BE2C (cell line): ENCODE data around the gene FDXR.

Source experiments
- DNase-seq: peaks from one replicate; pipeline ENCODE4 v3.0.0-alpha.2; 2020
- H3K27me3 ChIP-seq: fragments of 250-450 bp; sonication (Bioruptor Pico); 2 replicates; pipeline ENCODE4 v1.5.1; 2020; ENCODE audit warnings: mild to moderate bottlenecking
- H3K36me3 ChIP-seq: fragments of 250-450 bp; sonication (Bioruptor Pico); 2 replicates; pipeline ENCODE4 v1.5.1; 2020; ENCODE audit warnings: mild to moderate bottlenecking
- H3K4me1 ChIP-seq: fragments of 250-450 bp; sonication (Bioruptor Pico); 2 replicates; pipeline ENCODE4 v1.5.1; 2020
- H3K4me3 ChIP-seq: 2 replicates; pipeline ENCODE4 v1.5.1; 2011; ENCODE audit warnings: low read depth, low read length
- H3K9me3 ChIP-seq: fragments of 250-450 bp; sonication (Bioruptor Pico); 2 replicates; pipeline ENCODE4 v1.5.1; 2020
- TF ChIP-seq, protein P1 (sequence below): IDR thresholded peaks from 2 replicates; pipeline ENCODE4 v1.5.1; 2012; ENCODE audit warnings: mild to moderate bottlenecking, low read depth, low read length

The FDXR gene

DNA sequence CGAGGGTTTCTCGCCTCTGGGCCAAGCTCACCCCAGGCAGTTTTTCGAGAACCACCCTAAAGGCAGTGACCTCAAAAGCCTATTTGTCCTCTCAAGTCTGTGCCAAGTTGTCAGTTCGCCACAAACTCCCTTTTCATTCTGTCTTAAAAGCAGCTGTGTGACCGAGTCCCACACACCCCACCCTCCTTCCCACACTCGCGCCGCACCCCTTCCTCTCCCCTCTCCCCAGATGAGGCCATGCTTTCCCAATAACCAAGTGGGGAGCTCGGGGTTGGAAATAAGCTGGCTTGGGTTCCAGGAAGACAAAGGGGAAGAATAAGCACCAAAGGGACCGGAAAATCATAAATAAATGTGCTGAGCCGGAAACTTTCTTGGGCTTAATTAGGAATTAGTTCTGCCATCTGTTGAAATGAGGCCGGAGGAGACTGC, 49.8 kb downstream of the FDXR start:
- TF ChIP-seq, protein P1, sequence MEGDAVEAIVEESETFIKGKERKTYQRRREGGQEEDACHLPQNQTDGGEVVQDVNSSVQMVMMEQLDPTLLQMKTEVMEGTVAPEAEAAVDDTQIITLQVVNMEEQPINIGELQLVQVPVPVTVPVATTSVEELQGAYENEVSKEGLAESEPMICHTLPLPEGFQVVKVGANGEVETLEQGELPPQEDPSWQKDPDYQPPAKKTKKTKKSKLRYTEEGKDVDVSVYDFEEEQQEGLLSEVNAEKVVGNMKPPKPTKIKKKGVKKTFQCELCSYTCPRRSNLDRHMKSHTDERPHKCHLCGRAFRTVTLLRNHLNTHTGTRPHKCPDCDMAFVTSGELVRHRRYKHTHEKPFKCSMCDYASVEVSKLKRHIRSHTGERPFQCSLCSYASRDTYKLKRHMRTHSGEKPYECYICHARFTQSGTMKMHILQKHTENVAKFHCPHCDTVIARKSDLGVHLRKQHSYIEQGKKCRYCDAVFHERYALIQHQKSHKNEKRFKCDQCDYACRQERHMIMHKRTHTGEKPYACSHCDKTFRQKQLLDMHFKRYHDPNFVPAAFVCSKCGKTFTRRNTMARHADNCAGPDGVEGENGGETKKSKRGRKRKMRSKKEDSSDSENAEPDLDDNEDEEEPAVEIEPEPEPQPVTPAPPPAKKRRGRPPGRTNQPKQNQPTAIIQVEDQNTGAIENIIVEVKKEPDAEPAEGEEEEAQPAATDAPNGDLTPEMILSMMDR = no peak
- H3K4me1 ChIP-seq = no peaks in the 10 kb centered on the region
- H3K4me3 ChIP-seq = no peak overlapping the region
- DNase-seq = no peak
- no peaks in the 10 kb centered on the region for H3K9me3 ChIP-seq
- H3K27me3 ChIP-seq = no peaks in the 10 kb centered on the region
- H3K36me3 ChIP-seq = no peaks in the 10 kb centered on the region

DNA sequence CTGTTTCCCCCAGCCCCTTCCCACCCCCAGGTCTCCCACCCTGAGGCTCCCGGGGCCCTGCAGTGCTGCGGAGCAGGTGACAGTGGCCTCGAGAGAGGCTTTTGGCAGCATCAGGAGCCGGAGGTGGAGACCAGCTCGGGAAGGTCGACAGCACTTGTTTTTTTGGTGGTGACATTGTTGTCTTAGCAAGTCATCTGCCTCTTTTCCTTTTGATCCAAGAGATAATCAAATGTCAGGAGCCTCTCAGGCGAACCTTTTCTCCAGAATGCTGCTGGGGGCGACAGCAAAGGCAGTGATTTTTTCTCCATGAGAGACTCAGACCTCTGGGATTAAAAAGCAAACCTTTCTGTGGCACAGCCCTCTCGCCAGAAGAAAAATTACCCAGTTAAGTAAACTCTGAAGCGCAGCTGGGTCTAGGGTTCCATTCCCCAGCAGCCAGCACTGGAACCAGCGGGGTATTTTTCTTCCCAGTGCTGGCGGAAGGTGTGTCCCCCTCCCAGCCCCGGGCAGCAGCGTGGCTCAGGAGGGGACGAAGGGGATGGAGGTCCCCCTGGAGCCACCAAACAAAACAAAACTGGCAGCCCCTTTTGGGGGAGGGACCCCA, 50.4 kb downstream of the FDXR start:
- H3K4me1 ChIP-seq = no peaks in the 10 kb centered on the region
- no peak for DNase-seq
- H3K9me3 ChIP-seq = no peaks in the 10 kb centered on the region
- TF ChIP-seq, protein P1 = no peak
- no peaks in the 10 kb centered on the region for H3K27me3 ChIP-seq
- H3K4me3 ChIP-seq = no peak overlapping the region
- H3K36me3 ChIP-seq = no peaks in the 10 kb centered on the region

DNA sequence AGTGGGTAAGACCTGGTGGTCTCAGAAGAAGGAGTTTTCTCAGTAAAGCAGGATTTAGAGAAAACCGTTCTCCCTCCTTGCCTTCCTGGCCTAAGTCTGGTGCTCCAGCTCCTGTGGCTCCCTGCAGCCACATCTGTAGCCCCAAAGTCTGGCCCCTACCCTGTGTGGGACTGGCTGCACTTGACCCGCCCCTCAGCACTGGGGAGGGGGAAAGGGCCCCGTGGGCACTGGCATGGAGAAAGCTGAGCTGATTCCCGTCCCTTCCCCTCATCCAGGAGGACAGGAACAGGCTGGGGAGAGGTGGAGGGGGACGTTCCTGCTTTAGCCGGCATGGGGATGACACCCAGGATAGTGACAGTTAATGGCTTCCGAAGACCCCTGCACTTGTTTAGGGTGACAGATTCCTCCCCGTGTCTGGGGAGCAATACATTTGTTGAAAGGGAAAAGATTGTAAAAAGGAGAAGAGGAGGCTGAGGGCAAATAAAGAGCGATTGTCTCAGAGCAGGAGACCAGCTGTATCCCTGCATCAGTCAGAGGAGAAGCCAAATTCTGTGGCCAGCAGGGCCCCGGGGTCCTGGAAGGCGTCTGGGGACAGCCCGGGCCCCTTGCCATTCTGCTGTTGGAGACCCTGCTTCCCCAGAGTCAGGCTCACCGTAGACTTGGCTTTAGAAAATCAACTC, 51.0 kb downstream of the FDXR start:
- H3K4me3 ChIP-seq = no peak overlapping the region
- H3K27me3 ChIP-seq = no peaks in the 10 kb centered on the region
- no peaks in the 10 kb centered on the region for H3K4me1 ChIP-seq
- H3K36me3 ChIP-seq = no peaks in the 10 kb centered on the region
- H3K9me3 ChIP-seq = no peaks in the 10 kb centered on the region
- TF ChIP-seq, protein P1 = no peak
- DNase-seq = no peak

DNA sequence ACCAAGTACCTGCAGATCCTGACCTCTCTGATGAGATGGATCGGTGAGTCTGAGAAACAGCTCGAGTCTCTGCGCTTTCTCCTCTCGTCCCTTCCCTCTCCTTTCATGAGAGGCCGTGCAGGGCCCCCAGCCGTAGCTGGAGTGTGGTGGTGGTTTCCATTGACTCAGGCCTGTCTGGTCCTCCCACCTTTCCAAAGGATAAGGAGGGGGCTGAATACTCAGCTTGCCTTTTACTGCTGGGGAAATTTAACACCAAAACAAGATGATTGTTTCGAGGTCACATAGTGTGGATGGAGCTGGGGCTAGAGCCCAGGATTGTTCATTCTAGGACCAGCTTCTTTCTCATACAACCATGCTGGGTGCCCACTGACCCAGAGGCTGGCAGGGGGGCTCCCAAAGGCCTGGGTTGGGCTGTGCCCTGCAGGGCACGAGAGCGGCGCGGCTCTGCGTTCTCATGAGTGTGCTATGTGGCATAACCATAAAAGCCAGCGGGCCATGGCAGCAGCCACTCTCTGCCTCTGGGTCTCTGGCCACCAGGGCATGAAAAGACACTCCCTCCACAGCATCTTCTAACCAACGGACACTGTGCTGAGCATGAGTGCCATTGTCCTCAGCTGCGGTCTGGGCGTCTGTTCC, 52.9 kb downstream of the FDXR start:
- TF ChIP-seq, protein P1 = no peak
- H3K36me3 ChIP-seq = no peaks in the 10 kb centered on the region
- DNase-seq = no peak
- no peaks in the 10 kb centered on the region for H3K9me3 ChIP-seq
- no peak overlapping the region for H3K4me3 ChIP-seq
- H3K4me1 ChIP-seq = no peaks in the 10 kb centered on the region
- H3K27me3 ChIP-seq = no peaks in the 10 kb centered on the region

DNA sequence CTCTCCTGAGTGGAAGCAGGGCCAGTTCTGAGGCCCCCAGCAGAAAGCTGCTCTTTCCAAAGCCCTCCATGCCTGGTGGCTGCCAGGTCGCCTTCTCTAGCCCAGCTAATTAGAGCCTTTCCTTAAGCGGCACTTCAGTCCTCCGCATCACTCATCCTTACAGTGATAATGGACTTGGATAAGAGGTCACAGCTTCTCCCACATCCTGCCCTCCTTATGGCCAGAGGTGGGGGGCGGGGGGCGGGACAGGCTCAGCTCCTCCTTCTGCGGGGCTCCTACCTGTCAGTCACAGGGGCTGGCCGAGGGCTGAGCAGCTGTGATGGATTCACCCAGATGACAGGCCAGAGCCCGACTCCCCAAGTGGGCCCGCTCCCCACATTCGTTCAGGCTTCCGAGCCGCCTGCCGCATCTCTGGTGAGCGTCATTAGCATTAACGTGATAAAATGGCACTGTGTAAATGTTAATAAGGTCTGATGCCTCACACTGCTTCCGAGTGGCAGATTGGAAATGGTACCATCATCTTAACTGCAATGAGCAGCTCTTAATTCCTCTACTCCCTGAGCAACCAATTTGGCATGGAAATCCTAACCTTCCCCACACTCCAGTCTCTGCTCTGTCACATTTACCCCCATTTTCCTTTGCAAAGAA, 54.4 kb downstream of the FDXR start:
- Histone ChIP-seq H3K4me1 (no peaks in the 10 kb centered on the region), H3K9me3 (no peaks in the 10 kb centered on the region), H3K27me3 (no peaks in the 10 kb centered on the region), H3K36me3 (no peaks in the 10 kb centered on the region), H3K4me3 (no peak overlapping the region)
- TF ChIP-seq, protein P1 = no peak
- no peak for DNase-seq
